ENCODE data around the gene LAMTOR4. TPM values are rescaled to one million over a fixed set of nuclear protein-coding genes. Genes with fewer than 3 reads are reported as not detected.

LAMTOR4 gene
- total and polyA plus RNA-seq, 2 of the 13 experiments (the other 11 are each of a cell fraction or from before 2014, with no cell fraction given) = 115 to 118 TPM

GRCh38 chr7:100130608-100131453 lies 17.9 kb upstream of the LAMTOR4 start (continued):
- TF ChIP-seq SOX6 (IDR thresholded peaks at IDR 0.05) (no peak), SOX6 (CRISPR knock-in tag; IDR thresholded peaks at IDR 0.05) (peak; percentile 29; the same call in 1 of the 2 replicates), RBM39 (IDR thresholded peaks at IDR 0.05; ENCODE audit: low read depth, low read length, poor library complexity, severe bottlenecking) (peak; percentile 99), ZNF512 (CRISPR knock-in tag; IDR thresholded peaks at IDR 0.05) (peak; percentile 98), FUBP1 (CRISPR knock-in tag; IDR thresholded peaks at IDR 0.05; ENCODE audit: borderline replicate concordance) (no peak), HNF4A (CRISPR knock-in tag; IDR thresholded peaks at IDR 0.05) (peak; percentile 24; the same call in 1 of the 2 replicates), ZMYM2 (CRISPR knock-in tag; IDR thresholded peaks at IDR 0.05) (0 out of 2 replicates have a peak, but pooled peaks have one; percentile 51), ZNF574 (CRISPR knock-in tag; IDR thresholded peaks at IDR 0.05) (peak; percentile 48), ATF4 (CRISPR knock-in tag; IDR thresholded peaks at IDR 0.05) (peak in 1 of 2 experiments; percentile 84; a peak in 2 of 4 replicates), ZNF572 (CRISPR knock-in tag; IDR thresholded peaks at IDR 0.05) (no peak), CTCF (CRISPR knock-in tag; IDR thresholded peaks at IDR 0.05) (peak; percentile 91), CEBPB (IDR thresholded peaks at IDR 0.05; ENCODE audit: borderline replicate concordance, low read depth, low read length) (peak; percentile 92), ZFX (CRISPR knock-in tag; IDR thresholded peaks at IDR 0.05; ENCODE audit: low read depth) (0 out of 2 replicates have a peak, but pooled peaks have one; percentile 30), ATF3 (CRISPR knock-in tag; IDR thresholded peaks at IDR 0.05) (peak; percentile 78), ELF1 (CRISPR knock-in tag; IDR thresholded peaks at IDR 0.05) (no peak)
